SH-SY5Y (cell line): ENCODE results near the gene TMEM81.

Experiments
- GATA2 ChIP-seq: IDR thresholded peaks from 2 replicates; pipeline ENCODE4 v1.6.1; 2011; ENCODE audit warnings: mild to moderate bottlenecking, low read depth, low read length
- GATA3 ChIP-seq: IDR thresholded peaks from 2 replicates; pipeline ENCODE4 v1.6.1; 2011; ENCODE audit warnings: low read depth, mild to moderate bottlenecking, low read length, moderate library complexity

- no peak for TF ChIP-seq GATA3
- no peak for TF ChIP-seq GATA2
Measured at GRCh38 chr1:205037539-205037938, 46.7 kb downstream of the TMEM81 start.
